Heart left ventricle (tissue), 16 donors: Measurements from ENCODE around the gene SMAD9. TPM values are rescaled to one million over a fixed set of nuclear protein-coding genes. Genes with fewer than 3 reads are reported as not detected.

Source experiments
- ATAC-seq, 4 donors: fragments of 200-7000 bp; cut with Tn5 transposase; one replicate each; pipeline ENCODE4 v1.9.1; 2020 to 2022; ENCODE audit warnings: moderate library complexity in 4 of 4, mild to moderate bottlenecking in 3 of 4, moderate number of reproducible peaks in 1 of 4
- DNase-seq, 5 donors: peaks; one replicate each; pipeline ENCODE4 v3.0.0-alpha.2; 2020
- H3K27ac ChIP-seq, 12 donors: fragments of 200-600 bp; sonication (generic) in 4 of 12; one replicate each; pipeline versions ENCODE4 v1.5.0 to v1.8.0; 2016 to 2022; ENCODE audit warnings: mild to moderate bottlenecking in 2 of 12
- H3K27me3 ChIP-seq, 9 donors: fragments of 200-600 bp; sonication (generic) in 2 of 9; one replicate each; pipeline versions ENCODE4 v1.5.1 to v1.8.0; 2016 to 2022; ENCODE audit warnings: mild to moderate bottlenecking in 3 of 9
- H3K36me3 ChIP-seq, 9 donors: fragments of 200-600 bp; sonication (generic) in 2 of 9; one replicate each; pipeline versions ENCODE4 v1.5.0 to v1.8.0; 2018 to 2022; ENCODE audit warnings: mild to moderate bottlenecking in 2 of 9
- H3K4me1 ChIP-seq, 12 donors: fragments of 200-600 bp; sonication (generic) in 4 of 12; one replicate each; pipeline versions ENCODE4 v1.5.0 to v1.8.0; 2016 to 2022; ENCODE audit warnings: mild to moderate bottlenecking in 3 of 12
- H3K4me3 ChIP-seq, 12 donors: fragments of 200-600 bp; sonication (generic) in 4 of 12; one replicate each; pipeline versions ENCODE4 v1.5.0 to v1.8.0; 2017 to 2022; ENCODE audit warnings: mild to moderate bottlenecking in 9 of 12, moderate library complexity in 4 of 12
- H3K9me3 ChIP-seq, 12 donors: fragments of 200-600 bp; sonication (generic) in 4 of 12; one replicate each; pipeline versions ENCODE4 v1.5.0 to v1.8.0; 2016 to 2022; ENCODE audit warnings: mild to moderate bottlenecking in 1 of 12
- CTCF ChIP-seq, 12 donors: fragments of 200-600 bp; sonication (generic) in 4 of 12; IDR thresholded peaks; one replicate each; pipeline versions ENCODE4 v1.5.0 to v1.8.0; 2018 to 2022; ENCODE audit warnings: antibody characterized with exemption in 12 of 12, mild to moderate bottlenecking in 5 of 12
- POLR2A ChIP-seq, 2 donors: fragments of 450-650 bp; IDR thresholded peaks; one replicate each; pipeline ENCODE4 v1.6.1; 2017; ENCODE audit warnings: antibody characterized with exemption in 2 of 2, mild to moderate bottlenecking in 2 of 2, moderate library complexity in 2 of 2
- WGBS, 4 donors: extraction: QIAGEN DNeasy Blood & Tissue Kit in 2 of 4; methylation state at CpG; one replicate each; pipeline versions ENCODE4 v1.1.5 to v1.1.7; 2013 to 2018; 5-methylcytosine and 5-hydroxymethylcytosine counted together
- intact Hi-C, 10 donors: fragments of 100-400 bp; cut with DNase I; formaldehyde crosslinking; loops; one replicate each; pipeline versions ENCODE4 v1.11.1 to v1.14.2; 2022
- polyA plus RNA-seq, 2 donors: library from polyadenylated mRNA; stranded (reverse); fragments of 200-250 nt; gene quantifications; one replicate each; pipeline ENCODE4 v1.2.3, GENCODE V29; 2013
- total RNA-seq, 9 donors: library from RNA; depleted of rRNA in 2 of 9; stranded (reverse); fragments of >200 nt in 2 of 9; fragmentation: NEBNext Ultra II Directional in 3 of 9; extraction: Animal tissue kit (Norgen Biotek cat#: 25700) in 3 of 9; gene quantifications; one replicate each; pipeline versions ENCODE4 v1.1.0 to v1.2.4, GENCODE V29; 2016 to 2023
- donor health status: ischemic (EF 13 %, LVEDD 7.1; RV severe dilation, severe dysfunction).
- donor health status: healthy with polysubstance abuse.
- donor health status: DM: no; HTN: yes; CAD: no.
- donor health status: DM: no; HTN: no; CAD: no.
- donor health status: ischemic (EF 25% LVEDD 6.9; RV normal size, moderate dysfunction).
- donor health status: ischemic (EF 25% LVEDD 5.7; RV mildly dilated, moderate dysfunction).
- donor health status: healthy.
- donor health status: DM: yes; HTN: yes; CAD: no.
- donor health status: ischemic (EF 35%, LVEDD 5.7; RV mildly dilated, moderate dysfunction).
- donor health status: nonischemic (EF 11% LVEDD 7.7; RV severe dilation, severe dysfunction).
- donor health status: DM: yes; HTN: yes; CAD: no.
- donor health status: PGD.
- donor health status: ischemic (EF 29% LVEDD 5.4; RV normal size, mild dysfunction).
- donor health status: nonischemic (EF 23%, LVEDD 6.1; RV moderate dilation, normal function).

SMAD9 gene
- total and polyA plus RNA-seq, 11 donors = 0.91 to 10.4 (median 4.6) TPM

DNA sequence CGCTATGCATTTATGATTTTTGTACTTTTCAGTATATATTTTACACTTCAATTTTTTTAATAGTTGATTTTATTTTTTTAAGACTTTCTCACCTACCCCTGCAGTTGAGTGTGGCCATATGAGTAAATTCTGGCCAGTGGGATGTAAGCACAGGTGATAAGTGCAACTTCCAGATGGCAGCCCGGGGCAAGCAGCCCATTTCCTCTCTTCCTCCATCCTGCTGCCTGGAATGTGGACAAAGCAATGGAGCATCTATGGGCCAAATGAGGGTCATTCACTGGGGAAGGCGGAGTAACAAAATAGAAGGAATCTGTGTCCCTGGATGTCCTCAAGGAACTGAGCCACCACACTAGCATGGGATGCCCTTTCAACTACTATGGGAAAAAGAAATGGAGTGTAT is 88.7 kb downstream of the SMAD9 start:
- DNase-seq (no peak), ATAC-seq (no peak)
- Histone ChIP-seq H3K4me3 (no peak overlapping the region), H3K36me3 (peaks cover 0 to 54% (median 23%) of the 10 kb centered on the region in 9 donors), H3K27me3 (no peaks in the 10 kb centered on the region), H3K4me1 (no peaks in the 10 kb centered on the region), H3K27ac (no peak overlapping the region), H3K9me3 (no peaks in the 10 kb centered on the region)
- no peak for TF ChIP-seq CTCF (IDR thresholded peaks at IDR 0.05)
- no peak for TF ChIP-seq POLR2A (IDR thresholded peaks at IDR 0.05)
- intact Hi-C loops = no loop called here
- WGBS, 4 donors = 90 to 99% (median 94%) methylated on average over 3 of the region's 3 CpGs

DNA sequence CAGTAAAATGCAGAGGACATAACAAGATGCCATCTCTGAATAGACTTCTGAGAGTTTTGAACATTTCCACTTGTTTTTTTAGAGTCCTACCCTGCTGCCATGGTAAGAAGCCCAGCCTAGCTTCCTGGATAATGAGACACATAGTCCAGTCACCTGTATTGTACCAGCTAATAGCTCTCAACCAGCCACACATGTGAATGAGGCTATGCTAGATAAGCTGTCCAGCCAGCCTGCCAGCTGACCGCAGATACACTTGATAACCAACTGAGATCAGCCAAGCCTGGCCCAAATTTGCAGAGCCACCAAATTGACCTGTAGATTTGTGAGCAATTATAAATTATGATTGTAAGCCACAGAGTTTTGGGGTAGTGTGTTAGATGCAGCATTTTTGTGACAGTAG is 90.3 kb downstream of the SMAD9 start:
- Histone ChIP-seq H3K4me1 (no peaks in the 10 kb centered on the region), H3K27ac (no peak overlapping the region), H3K36me3 (peaks cover 0 to 65% (median 29%) of the 10 kb centered on the region in 9 donors), H3K27me3 (no peaks in the 10 kb centered on the region), H3K4me3 (no peak overlapping the region), H3K9me3 (no peaks in the 10 kb centered on the region)
- ATAC-seq (no peak), DNase-seq (no peak)
- intact Hi-C loops = no loop called here
- TF ChIP-seq CTCF (IDR thresholded peaks at IDR 0.05) = no peak
- TF ChIP-seq POLR2A (IDR thresholded peaks at IDR 0.05) = no peak
- WGBS, 4 donors = 15 to 59% (median 35%) methylated on average over 1 of the region's 1 CpG

GRCh38 chr13:36822785-36823184 is 97.3 kb downstream of the SMAD9 start:
- no peak for DNase-seq
- no peak overlapping the region for H3K27ac ChIP-seq
- H3K27me3 ChIP-seq = no peaks in the 10 kb centered on the region
- peaks cover 0 to 27% (median 15%) of the 10 kb centered on the region in 9 donors for H3K36me3 ChIP-seq
- intact Hi-C loops = no loop called here
- 70 to 80% (median 76%) methylated on average over 3 of the region's 3 CpGs for WGBS, 4 donors
- H3K4me1 ChIP-seq = peaks cover 0 to 27% (median 18%) of the 10 kb centered on the region in 12 donors
- ATAC-seq = no peak
- TF ChIP-seq CTCF (IDR thresholded peaks at IDR 0.05) (no peak), POLR2A (IDR thresholded peaks at IDR 0.05) (no peak)
- H3K4me3 ChIP-seq = no peak overlapping the region
- H3K9me3 ChIP-seq = no peaks in the 10 kb centered on the region

- no peaks in the 10 kb centered on the region for H3K9me3 ChIP-seq
- no peaks in the 10 kb centered on the region for H3K27me3 ChIP-seq
- TF ChIP-seq CTCF (IDR thresholded peaks at IDR 0.05) = no peak
- no peak for TF ChIP-seq POLR2A (IDR thresholded peaks at IDR 0.05)
- H3K27ac ChIP-seq = peak overlapping the region in 3 of 12 donors; percentile 80 to 89 (median 84)
- intact Hi-C loops = no loop called here
- peaks cover 0 to 27% (median 18%) of the 10 kb centered on the region in 12 donors for H3K4me1 ChIP-seq
- peak overlapping the region; percentile 64 to 95 (median 80) for H3K4me3 ChIP-seq
- H3K36me3 ChIP-seq = peaks cover 0 to 4% (median 0%) of the 10 kb centered on the region in 9 donors
- DNase-seq = no peak
- WGBS, 4 donors = 48 to 58% (median 56%) methylated on average over 4 of the region's 4 CpGs
- ATAC-seq = no peak
Observed at GRCh38 chr13:36820222-36820621, 99.8 kb downstream of the SMAD9 start.
